HG03039 (cell line): ENCODE measurements around the gene HORMAD2.
"Not testable (repeated sequence)": the region's sequence is repeated elsewhere in the genome, so short reads cannot be mapped to it uniquely, and the experiment has no call there.

Source experiments
- ATAC-seq: cut with Tn5 transposase; IDR thresholded peaks from one replicate; pipeline ENCODE4 v1.9.1; 2021; ENCODE audit warnings: mild to moderate bottlenecking, moderate library complexity; ENCODE audit not compliant: unreplicated experiment

The HORMAD2 gene

DNA sequence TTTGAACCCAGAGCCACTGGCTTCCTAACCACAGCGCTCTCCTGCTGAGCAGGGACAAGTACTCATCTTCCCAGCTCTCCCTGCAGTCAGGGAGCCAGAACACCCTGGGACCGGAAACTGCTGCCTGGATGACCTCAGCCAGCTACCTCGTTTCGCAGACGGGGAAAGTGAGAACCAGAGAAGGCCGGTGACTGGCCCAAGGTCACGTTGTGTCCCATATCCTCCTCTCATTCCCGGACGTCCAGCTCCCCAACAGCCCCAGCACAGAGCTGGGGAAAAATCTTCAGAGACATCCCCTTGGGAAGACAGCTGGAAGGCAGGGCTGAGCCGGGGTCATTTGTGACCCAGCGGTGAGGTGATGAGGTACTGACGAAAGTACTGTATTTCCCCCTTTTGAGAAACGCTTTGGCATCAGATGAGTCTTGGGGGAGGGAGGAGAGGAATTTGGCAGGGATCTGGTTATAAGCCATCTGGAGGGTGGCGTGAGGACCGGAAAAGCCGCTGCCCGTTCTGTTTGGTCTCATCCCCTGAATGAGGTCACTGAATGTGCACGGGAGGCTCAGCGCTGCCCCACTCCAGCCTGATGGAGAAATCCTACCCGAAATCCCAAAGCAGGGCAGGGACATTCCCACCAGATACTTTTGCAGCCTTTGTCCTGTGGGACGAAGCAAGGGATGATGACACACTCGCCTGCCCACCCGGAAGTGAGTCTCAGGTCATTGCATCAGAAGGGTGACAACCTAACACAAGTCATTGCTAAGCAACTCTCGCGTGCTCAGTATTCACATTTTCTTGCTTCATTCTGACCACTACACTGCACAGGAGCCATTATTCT lies 125.2 kb downstream of the HORMAD2 start:
- ATAC-seq: no peak

DNA sequence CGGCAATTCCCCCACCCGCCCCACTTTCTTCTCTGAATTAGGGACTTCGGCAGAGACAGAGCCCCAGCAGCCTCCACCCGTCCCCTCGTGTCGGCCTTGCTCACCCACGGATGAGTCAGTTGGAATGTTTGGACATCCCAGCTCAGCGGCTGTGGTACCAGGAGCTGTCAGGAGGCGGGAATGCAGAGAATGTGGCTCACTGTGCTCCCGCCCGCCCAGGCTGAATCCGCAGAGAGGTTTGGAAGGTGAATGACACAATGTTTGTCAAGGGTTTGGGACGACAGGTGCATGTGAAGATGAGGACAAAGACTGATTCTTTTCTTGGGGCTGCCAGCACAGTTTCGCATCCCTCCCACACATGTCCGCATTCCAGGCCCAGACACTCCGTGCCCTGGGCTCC lies 126.7 kb downstream of the HORMAD2 start:
- ATAC-seq: no peak

GRCh38 chr22:30208631-30209603 lies 128.7 kb downstream of the HORMAD2 start:
- ATAC-seq: no peak

GRCh38 chr22:30209642-30210041 lies 129.4 kb downstream of the HORMAD2 start:
- no peak for ATAC-seq

GRCh38 chr22:30210235-30210909 lies 130.1 kb downstream of the HORMAD2 start:
- ATAC-seq: no peak

DNA sequence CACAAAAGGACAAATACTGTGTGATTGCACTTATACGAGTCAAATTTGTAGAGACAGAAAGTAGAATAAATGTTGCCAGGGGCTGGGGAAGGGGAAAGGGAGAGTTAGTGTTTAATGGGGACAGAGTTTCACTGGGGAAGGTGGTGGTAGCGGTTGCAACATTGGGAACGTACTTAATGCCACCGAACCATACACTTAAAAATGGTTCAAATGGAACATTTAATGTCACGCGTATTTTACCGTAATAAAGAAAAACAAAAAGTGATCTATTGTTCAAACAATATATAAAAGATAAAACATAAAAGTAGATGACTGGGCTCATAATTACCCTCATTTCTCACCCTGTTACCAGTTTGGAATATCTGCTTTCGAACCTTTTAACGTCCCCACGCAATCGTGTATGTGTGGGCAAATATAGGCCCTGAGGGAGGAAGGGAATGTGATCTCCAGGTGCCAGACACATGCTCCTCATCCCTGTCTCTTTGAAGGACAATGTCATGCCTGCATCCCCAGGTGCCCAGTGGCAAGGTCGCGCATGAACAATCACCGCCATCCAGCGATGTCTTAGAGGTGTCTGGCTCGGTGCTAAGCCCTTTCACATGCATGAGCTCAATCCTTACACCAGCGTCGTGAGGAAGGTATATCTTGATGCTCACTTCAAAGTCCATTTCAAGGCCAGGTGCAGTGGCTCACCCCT lies 131.0 kb downstream of the HORMAD2 start:
- ATAC-seq: no peak

DNA sequence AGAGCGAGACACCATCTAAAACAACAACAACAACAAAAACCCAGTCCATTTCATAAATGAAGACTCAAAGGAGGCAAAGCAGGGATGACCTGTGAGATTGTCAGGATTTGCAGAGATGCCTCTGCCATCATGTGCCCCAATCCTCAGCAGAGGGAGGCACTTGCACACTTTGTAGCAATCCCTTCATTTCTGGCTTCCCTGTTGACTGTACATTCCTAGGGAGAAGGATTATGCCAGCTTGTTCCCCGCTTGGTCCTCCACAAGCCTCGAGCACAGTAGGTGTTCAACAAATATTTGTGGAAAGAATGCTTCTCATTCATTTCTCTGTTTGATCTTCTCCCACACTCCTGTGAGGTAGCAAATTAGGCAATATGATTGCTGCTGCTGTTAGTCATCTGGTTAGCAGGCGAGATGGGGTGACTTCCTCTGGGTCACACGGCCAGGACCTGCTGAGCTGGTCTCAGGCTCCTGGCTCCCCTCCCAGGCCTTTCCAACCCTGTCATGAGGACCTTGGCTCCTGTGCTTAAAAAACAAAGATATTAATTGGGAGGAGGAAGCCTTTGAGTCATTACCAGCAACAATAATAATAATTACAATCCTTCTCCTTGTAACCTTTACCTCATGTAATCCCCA lies 132.2 kb downstream of the HORMAD2 start:
- ATAC-seq: no peak

DNA sequence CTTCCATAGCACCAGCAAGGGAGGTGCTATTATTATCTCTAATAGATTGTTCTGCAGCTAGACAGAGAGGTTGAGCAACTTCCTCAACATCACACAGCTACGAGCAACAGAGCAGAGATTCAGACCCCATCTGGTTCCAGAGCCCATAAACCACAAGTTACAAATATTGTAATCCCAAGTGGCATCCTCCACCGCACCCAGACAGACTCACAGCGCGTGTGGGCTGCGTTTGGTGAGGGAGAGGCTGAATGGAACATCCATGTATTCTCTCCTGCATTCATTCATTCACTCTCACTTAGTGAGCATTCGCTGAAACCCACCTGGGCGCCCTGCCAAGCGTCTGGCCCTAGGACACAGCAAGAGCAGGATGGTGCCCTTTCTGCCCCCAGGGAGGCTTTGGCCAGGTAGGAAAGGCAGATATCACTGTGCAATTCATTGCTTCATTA lies 132.8 kb downstream of the HORMAD2 start:
- no peak for ATAC-seq

GRCh38 chr22:30214703-30215407 lies 134.6 kb downstream of the HORMAD2 start:
- no peak for ATAC-seq

GRCh38 chr22:30216272-30216671 lies 136.0 kb downstream of the HORMAD2 start:
- not testable (repeated sequence) for ATAC-seq

GRCh38 chr22:30216710-30217109 lies 136.4 kb downstream of the HORMAD2 start:
- ATAC-seq: no peak

DNA sequence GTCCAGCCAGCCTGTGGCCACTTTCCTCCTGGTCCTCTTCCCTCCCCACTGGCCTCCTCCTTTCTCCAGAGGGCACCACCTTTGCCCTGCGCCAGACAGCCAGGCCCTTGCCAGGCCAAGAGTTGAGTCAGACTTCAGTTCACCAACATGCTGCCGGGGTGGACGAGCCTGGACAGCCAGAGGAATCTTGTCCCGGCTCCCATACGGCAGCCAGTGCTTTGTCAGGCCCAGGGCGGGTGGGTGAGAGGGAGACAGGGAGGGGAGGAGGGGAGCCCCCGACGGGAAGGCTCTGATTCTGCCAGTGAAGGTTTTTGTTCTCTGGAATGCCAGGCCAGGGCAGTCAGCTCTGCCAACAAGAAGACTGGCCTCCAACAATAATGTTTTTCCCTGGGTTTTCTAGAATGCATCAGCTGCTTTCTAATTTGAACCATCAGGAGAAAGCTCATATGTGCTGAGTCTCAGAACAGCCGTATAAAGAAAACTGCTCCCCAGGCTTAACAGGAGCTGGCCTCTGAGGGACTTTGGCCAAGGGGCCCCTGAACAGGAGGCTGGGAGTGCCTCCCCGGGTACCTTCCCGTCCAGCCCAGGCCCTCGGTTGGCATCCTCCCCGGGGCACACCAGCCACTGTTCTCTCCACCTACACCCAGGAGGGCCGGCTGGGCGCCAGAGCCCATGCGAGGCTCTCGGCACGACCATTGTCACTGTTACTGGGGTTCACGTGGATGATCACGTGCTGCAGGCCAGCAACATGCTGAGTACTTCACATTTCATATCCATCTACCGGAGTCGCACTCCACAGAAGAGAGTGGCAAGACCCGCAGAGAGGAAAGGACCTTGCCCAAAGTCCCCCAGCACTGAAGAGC lies 137.7 kb downstream of the HORMAD2 start:
- no peak for ATAC-seq

GRCh38 chr22:30219049-30219654 lies 138.9 kb downstream of the HORMAD2 start:
- no peak for ATAC-seq

DNA sequence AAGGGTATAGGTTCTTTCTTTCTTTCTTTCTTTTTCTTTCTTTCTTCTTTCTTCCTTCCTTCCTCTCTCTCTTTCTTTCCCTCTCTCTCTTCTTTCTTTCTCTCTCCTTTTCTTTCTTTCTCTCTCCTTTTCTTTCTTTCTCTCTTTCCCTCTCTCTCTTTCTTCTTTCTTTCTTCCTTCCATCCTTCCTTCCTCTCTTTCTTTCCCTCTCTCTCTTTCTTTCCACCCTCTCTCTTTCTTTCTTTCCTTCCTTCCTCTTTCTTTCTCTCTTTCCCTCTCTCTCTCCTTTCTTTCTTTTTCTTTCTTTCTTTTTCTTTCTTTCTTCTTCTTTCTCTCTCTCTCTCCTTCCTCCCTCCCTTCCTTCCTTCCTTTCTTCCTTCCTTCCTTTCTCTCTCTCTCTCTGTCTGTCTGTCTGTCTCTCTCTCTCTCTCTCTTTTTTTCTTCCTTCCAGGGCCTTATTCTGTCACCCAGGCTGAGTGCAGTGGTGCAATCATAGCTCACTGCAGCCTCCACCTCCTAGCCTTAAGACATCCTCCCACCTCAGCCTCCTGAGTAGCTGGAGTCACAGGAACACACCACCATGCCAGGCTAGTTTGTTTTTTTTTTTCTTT lies 139.5 kb downstream of the HORMAD2 start:
- ATAC-seq: no peak

- no peak for ATAC-seq
These were observed 140.2 kb downstream of the HORMAD2 start for GRCh38 chr22:30220338-30221012.

DNA sequence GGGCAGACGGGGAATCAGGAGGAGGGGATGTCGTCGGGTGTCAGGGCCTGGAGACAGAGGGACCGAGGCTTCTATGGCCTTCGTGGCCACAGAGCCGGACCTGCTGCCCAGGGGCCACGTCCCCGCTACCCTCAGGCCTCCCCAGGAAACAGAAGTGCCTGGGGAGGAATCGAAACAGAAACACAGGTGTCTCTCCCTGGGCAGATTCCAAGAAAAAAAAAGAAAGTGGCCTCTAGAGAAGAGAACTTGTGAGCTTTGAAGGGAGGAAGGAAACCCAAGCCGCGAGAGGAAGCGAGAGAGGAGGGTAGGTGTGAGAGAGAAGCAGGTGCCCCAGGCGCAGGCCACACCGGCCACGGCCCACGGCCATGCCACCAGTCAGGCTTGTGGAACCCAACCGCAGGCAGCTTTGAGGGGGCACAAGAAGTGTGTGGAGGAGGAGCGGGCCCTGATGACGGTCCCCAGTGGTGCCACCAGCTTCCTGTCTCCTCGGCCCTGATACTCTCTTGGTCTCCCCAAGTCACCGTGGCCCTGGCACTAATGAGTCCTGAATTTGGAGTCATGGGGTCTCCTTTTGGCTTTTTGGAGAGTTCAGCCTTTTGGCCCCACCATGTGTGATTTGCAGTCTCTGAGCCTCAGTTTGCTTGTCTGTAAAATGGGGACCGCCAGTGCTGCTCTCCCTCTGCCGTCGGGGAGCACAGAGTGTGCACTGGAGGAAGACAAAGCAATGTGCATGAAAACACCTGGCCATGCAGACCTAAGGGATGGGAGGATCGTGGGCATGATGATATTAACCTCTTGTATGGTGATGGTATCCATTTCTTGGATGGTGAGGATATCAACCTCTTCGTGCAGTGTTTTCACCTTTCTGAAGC lies 141.1 kb downstream of the HORMAD2 start:
- no peak for ATAC-seq
